AG09309 (cell line): ENCODE data around the gene RABGAP1L.
"Not testable (repeated sequence)": the region's sequence is repeated elsewhere in the genome, so short reads cannot be mapped to it uniquely, and the experiment has no call there.

Source experiments
- DNase-seq: peaks from one replicate; pipeline ENCODE4 v3.0.0-alpha.2; 2010; ENCODE audit warnings: low read depth
- H3K4me3 ChIP-seq: 2 replicates; pipeline ENCODE4 v1.5.1; 2011; ENCODE audit warnings: mild to moderate bottlenecking, low read depth, low read length, moderate library complexity; ENCODE audit not compliant: control insufficient read depth
- CTCF ChIP-seq: IDR thresholded peaks from 2 replicates; pipeline ENCODE4 v1.5.1; 2011; ENCODE audit warnings: mild to moderate bottlenecking, low read depth, low read length, inconsistent platforms; ENCODE audit not compliant: insufficient read depth, control insufficient read depth; ENCODE audit errors: missing control alignments

The RABGAP1L gene

GRCh38 chr1:175023043-175023921 is 864.0 kb downstream of the RABGAP1L start, which contains the start of gene MRPS14:
TSS of gene MRPS14 (minus strand) at chr1:175023425. CDS start at chr1:175023408, 17 bp downstream.
- peak; percentile 94 for DNase-seq
- no peak for TF ChIP-seq CTCF
- H3K4me3 ChIP-seq = peak within 1 kb of the TSS; percentile 95

DNA sequence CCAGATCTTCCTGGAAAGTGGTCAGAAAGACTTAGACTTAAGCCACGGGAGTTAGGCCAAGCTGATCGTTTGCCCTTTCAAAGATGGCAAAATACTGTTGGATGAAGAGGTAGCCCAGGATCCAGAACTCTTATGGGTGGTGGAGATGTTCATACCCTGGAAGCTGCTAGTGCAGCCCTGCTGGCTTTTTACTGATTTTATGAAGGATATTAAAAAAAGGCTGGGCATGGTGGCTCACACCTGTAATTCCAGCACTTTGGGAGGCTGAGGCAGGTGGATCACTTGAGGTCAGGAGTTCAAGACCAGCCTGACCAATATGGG is 864.6 kb downstream of the RABGAP1L start:
- H3K4me3 ChIP-seq = peak overlapping the region; percentile 95; the same call in 1 of the 2 replicates
- not testable (repeated sequence) for DNase-seq

DNA sequence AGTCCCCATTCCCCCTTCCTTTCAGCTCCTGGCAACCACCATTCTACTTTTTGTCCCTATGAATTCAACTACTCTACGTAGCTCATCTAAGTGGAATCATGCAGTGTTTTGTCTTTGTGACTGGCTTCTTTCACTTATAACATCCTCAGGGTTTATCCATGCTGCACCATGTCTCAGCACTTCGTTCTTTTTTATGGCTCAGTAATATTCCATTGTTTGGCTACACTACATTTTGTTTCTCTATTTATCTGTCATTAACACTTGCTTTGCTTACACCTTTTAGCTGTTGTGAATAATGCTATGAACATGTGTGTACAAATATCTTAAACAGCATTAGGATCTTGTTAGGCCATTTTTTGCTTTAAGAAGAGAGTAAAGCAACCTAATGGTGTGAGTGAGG is 865.5 kb downstream of the RABGAP1L start:
- DNase-seq = no peak
- H3K4me3 ChIP-seq = no peak overlapping the region
- no peak for TF ChIP-seq CTCF

- H3K4me3 ChIP-seq = no peak overlapping the region
- DNase-seq = no peak
- no peak for TF ChIP-seq CTCF
Observed at GRCh38 chr1:175033953-175034352, 874.6 kb downstream of the RABGAP1L start.

DNA sequence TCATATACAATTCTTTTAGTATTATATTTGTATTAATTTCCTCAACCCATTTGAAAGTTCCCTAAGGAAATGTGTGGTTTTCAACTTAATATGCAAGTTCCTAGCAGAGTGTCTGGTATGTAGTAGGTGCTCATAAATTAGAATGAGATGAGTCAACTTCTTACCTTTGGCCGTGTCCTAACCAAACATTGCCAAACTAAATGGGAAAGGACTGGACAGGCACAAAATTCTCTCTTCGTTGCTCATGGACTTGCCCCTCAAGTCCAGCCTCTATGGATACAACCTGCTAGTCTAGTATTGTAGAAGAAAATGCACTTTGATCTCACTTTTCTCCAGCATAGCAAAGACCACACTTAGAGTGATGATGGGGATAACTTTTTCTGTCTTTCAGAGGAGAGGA is 875.5 kb downstream of the RABGAP1L start:
- TF ChIP-seq CTCF = no peak
- DNase-seq = no peak
- H3K4me3 ChIP-seq = no peak overlapping the region

- H3K4me3 ChIP-seq = no peak overlapping the region
- DNase-seq = no peak
- no peak for TF ChIP-seq CTCF
Observed at GRCh38 chr1:175035865-175036264, 876.5 kb downstream of the RABGAP1L start.

GRCh38 chr1:175036476-175036875 is 877.2 kb downstream of the RABGAP1L start:
- no peak for DNase-seq
- TF ChIP-seq CTCF = no peak
- H3K4me3 ChIP-seq = no peak overlapping the region
